GM20000 (cell line): ENCODE measurements around the gene CLCNKA.
A peak's percentile ranks its signal among the peaks of the same experiment; 100 is the strongest.
"Not testable (repeated sequence)": the region's sequence is repeated elsewhere in the genome, so short reads cannot be mapped to it uniquely, and the experiment has no call there.

Experiments
- DNase-seq: peaks from one replicate; pipeline ENCODE4 v3.0.0; 2012; ENCODE audit warnings: low spot score
- CTCF ChIP-seq: IDR thresholded peaks from 2 replicates; pipeline ENCODE4 v1.5.1; 2012; ENCODE audit warnings: mild to moderate bottlenecking, control low read depth; ENCODE audit errors: extremely low read depth, missing control alignments

Gene CLCNKA

GRCh38 chr1:15998929-15999328, 22.9 kb upstream of the CLCNKA start:
- DNase-seq: no peak

DNA sequence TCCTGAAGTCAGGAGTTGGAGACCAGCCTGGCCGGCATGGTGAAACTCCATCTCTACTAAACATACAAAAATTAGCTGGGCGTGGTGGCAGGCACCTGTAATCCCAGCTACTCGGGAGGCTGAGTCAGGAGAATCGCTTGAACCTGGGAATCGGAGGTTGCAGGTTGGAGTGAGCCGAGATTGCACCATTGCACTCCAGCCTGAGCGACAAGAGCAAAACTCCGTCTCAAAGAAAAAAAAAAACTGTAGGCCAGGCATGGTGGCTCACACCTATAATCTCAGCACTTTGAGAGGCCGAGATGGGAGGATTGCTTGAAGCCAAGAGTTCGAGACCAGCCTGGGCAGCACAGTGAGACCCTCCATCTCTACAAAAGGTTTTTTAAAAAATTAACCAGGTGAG, 20.6 kb upstream of the CLCNKA start:
- not testable (repeated sequence) for DNase-seq

More at GRCh38 chr1:15998929-15999328, 22.9 kb upstream of the CLCNKA start:
- no peak for TF ChIP-seq CTCF

DNA sequence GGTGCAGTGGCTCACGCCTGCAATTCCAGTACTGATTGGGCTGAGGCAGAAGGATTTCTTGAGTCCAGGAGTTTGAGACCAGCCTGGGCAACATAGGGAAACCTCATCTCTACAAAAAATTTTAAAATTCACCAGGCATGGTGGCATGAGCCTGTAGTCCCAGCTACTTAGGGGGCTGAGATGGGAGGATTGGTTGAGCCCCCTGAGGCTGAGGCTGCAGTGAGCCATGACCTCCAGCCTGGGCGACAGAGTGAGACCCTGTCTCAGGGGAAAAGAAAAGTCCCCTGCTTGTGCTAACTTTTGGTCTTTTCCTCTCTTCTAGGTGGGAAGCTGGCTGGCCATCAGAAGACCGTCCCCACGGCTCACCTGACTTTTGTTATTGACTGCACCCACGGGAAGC, 16.2 kb upstream of the CLCNKA start:
- no peak for TF ChIP-seq CTCF
- no peak for DNase-seq

DNA sequence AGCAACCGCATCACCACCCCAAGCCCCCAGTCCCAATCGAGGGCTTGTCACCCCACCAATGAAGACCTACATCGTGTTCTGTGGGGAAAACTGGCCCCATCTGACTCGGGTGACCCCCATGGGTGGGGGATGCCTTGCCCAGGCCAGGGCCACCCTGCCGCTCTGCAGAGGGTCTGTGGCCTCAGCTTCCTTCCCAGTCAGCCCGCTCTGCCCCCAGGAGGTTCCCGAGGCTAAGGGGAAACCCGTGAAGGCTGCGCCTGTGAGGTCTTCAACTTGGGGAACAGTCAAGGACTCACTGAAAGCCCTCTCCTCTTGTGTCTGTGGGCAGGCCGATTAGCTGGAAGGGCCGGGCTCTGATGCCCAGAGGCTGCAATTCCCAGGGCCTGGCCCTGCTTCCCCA, 15.8 kb upstream of the CLCNKA start:
- TF ChIP-seq CTCF: no peak
- DNase-seq: no peak

DNA sequence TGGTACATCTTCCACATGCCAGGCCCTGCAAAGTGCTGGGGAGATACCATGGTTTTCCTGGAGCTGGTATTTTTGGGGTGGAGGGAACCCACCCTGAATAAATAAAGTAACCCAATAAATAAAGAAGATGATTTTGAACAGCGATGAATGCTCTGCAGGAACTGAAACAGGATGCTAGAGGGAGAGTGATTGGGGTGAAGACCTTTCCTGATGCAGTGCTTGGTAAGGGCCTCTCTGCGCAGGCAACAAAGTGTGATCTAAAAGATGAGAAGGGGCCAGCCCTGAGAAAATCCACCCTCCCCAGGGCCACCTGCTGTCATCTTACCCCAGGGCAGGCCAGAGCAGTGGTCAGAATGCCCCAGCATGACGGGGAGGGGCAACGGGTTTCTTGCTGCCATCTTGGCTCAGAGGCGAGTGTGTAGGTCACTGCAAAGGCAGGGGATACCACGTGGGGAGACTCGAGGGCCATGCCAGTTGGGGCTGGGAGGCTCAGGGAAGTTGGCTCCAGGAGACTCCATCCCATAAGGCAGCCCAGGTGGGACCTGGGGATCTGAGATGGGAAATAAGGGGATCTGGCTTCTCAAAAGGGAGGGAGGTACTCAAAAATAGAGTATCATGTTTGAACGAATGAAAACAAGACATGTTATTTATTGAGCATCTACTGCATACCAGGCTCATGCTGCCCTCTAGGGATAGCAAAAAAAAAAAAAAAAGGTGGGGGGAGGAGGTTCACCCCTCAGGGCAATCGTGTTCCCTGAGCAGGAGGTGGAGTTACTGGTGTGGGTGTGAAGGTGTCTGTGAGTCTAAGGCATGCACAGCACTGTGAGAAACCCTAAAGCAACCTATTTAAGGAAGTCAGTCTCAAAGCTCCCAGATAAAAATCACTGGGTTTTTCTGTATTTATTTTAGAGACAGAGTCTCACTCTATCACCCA, 15.0 kb upstream of the CLCNKA start:
- peak; percentile 53 for DNase-seq
- peak; percentile 0 for TF ChIP-seq CTCF

GRCh38 chr1:16007671-16008341, 14.0 kb upstream of the CLCNKA start:
- DNase-seq: no peak
- TF ChIP-seq CTCF: no peak

DNA sequence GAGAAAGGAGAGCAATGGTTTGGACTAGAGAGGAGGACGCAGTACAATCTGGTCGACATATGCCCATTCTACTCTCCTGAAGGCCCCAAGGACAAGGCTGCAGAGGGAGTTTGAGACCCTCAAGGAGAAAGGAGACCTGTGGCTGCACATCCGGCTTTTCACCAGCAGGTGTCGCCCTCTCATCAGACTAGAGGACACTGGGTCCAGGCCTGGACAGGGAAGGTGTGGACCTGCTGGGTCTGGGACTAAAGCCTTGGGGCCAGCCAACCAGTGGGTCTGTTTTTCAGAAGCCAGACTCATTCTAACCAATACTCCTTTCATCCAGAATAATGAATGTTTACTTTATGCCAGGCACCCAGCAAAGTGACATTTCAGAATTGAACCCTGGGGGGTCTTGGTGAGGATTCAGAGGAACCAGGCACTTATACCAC, 12.8 kb upstream of the CLCNKA start:
- TF ChIP-seq CTCF: peak; percentile 80
- DNase-seq: peak; percentile 79
